Loucy (cell line): ENCODE measurements around the gene SLC46A2.

Experiments
- EZH2phosphoT487 ChIP-seq: fragments of 200-600 bp; IDR thresholded peaks from 2 replicates; pipeline ENCODE4 v1.6.1; 2018; ENCODE audit warnings: antibody characterized with exemption, mild to moderate bottlenecking, moderate library complexity, borderline replicate concordance
- TF ChIP-seq, protein P1 (sequence below): fragments of 200-600 bp; sonication (generic); conservative IDR thresholded peaks from 2 replicates; pipeline ENCODE4 v1.5.1; 2014; ENCODE audit warnings: mild to moderate bottlenecking, antibody characterized with exemption, low read length

DNA sequence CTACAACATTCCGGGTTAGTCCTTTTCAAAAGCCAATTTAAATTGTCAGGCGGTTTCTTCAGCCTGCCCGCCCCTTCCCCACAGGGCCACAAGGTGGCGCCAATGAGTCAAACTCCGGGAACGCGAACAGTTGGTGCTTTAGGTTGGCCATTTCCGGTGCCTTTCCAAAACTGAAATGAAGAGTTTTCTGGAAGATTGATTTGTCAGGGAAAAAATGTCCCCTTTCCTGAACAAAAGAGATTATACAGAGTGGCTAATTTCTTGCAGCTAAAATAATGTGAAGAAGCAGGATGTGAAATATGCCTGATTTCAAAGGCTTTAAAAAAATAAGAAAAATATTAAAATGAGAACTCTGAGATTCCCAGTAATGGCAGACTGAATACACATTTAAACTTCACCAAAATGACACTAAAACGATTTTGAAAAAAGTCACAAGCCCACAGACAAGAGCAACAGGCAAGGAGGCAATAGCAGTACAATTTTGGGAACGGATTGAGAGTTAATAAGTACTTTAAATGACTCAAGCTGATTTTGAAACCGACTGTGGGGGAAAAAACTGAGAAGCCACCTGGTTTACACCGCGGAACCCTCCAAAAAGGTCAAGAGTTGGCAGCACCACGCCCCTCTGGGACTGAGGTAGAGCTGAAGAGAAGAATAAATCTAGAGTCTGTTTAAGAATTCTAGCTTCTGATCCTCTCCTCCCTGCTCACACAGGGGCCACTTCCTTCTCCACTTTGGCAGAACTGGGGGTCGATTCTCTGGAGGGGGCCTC lies 45.7 kb downstream of the SLC46A2 start:
- TF ChIP-seq, protein P1, sequence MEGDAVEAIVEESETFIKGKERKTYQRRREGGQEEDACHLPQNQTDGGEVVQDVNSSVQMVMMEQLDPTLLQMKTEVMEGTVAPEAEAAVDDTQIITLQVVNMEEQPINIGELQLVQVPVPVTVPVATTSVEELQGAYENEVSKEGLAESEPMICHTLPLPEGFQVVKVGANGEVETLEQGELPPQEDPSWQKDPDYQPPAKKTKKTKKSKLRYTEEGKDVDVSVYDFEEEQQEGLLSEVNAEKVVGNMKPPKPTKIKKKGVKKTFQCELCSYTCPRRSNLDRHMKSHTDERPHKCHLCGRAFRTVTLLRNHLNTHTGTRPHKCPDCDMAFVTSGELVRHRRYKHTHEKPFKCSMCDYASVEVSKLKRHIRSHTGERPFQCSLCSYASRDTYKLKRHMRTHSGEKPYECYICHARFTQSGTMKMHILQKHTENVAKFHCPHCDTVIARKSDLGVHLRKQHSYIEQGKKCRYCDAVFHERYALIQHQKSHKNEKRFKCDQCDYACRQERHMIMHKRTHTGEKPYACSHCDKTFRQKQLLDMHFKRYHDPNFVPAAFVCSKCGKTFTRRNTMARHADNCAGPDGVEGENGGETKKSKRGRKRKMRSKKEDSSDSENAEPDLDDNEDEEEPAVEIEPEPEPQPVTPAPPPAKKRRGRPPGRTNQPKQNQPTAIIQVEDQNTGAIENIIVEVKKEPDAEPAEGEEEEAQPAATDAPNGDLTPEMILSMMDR, result peak; percentile 99
- TF ChIP-seq EZH2phosphoT487, result no peak
